AG04449 (cell line): ENCODE data around the gene PHF5A.

ENCODE experiments used
- CTCF ChIA-PET: fragments of 350-600 bp; formaldehyde crosslinking; extraction: SDS; loops from one replicate; lab custom pipeline; 2021; ENCODE audit warnings: antibody characterized with exemption; lab: Yijun Ruan, JAX
- POLR2A ChIA-PET: fragments of 400-600, 350-600 bp; formaldehyde crosslinking; extraction: SDS; loops from one replicate; lab custom pipeline; 2020; ENCODE audit warnings: antibody characterized with exemption, inconsistent platforms; lab: Yijun Ruan, JAX
- DNase-seq: peaks from one replicate; pipeline ENCODE4 v3.0.0-alpha.2; 2010; ENCODE audit warnings: low read depth, low spot score
- H3K4me3 ChIP-seq: 2 replicates; pipeline ENCODE4 v1.5.1; 2011; ENCODE audit warnings: low read depth, mild to moderate bottlenecking, control low read depth, low read length
- TF ChIP-seq, protein P1 (sequence below): IDR thresholded peaks from one replicate; pipeline ENCODE4 v1.5.1; 2011; ENCODE audit warnings: mild to moderate bottlenecking, moderate library complexity, low read length, control low read depth, inconsistent platforms; ENCODE audit not compliant: insufficient read depth; ENCODE audit errors: missing control alignments

PHF5A gene, protein sequence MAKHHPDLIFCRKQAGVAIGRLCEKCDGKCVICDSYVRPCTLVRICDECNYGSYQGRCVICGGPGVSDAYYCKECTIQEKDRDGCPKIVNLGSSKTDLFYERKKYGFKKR

DNA sequence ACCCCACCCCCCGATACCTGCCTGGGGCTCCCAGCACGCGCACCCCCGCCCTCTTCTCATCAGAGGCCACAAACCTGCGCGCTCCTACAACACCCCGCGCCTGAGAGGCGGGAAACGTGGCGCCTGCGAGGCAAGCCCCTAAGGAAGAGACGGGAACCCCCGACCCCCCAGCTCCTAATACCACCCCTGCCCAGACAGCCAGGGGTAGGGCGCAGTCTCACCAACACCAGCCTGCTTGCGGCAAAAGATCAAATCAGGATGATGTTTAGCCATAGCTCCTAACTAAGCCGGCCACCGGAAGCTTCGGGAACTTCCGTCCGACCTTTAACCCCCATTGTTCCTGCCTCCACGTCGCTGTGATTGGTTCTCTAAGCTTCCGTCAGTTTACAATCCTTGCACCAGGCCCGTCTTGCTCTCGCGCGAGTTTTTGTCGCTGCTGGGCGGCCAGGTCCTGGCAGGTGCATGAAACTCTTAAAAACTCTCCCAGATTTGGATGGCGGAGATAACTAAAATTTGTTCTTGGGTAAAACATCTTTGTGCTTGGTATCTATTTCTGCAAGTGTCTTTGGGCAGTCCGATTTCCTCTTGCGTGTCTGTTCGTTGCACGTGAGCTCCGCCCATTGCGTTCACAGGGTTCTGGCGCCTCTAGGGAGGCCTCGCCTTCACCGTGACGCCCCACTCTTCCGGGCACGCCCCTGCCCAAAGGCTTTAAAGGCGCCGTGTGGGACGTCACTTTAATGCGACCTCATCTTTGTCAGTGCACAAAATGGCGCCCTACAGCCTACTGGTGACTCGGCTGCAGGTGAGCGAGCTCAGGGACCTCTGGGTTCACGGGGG is at the start of gene PHF5A, which contains the start of gene ACO2:
PHF5A (minus strand) TSS at position 312 of the 837 bp plus-strand sequence; CDS start at position 273, 39 bp downstream.
ACO2 (plus strand) TSS at position 737 of the 837 bp plus-strand sequence; CDS start at position 767, 30 bp downstream.
- peak within 1 kb of the TSS; percentile 95 for H3K4me3 ChIP-seq
- POLR2A ChIA-PET, result interaction anchor here (0.5 to 3.5 kb wide), 11 partner anchors 9 to 228 kb away, joined by 3 to 50 read pairs (median 3); partner anchors contain the start of genes TEF and TOB2
- TF ChIP-seq, protein P1, sequence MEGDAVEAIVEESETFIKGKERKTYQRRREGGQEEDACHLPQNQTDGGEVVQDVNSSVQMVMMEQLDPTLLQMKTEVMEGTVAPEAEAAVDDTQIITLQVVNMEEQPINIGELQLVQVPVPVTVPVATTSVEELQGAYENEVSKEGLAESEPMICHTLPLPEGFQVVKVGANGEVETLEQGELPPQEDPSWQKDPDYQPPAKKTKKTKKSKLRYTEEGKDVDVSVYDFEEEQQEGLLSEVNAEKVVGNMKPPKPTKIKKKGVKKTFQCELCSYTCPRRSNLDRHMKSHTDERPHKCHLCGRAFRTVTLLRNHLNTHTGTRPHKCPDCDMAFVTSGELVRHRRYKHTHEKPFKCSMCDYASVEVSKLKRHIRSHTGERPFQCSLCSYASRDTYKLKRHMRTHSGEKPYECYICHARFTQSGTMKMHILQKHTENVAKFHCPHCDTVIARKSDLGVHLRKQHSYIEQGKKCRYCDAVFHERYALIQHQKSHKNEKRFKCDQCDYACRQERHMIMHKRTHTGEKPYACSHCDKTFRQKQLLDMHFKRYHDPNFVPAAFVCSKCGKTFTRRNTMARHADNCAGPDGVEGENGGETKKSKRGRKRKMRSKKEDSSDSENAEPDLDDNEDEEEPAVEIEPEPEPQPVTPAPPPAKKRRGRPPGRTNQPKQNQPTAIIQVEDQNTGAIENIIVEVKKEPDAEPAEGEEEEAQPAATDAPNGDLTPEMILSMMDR, result no peak
- DNase-seq, result peak; percentile 89
- CTCF ChIA-PET, result interaction anchor here (0.9 to 1.8 kb wide), 4 partner anchors 10 to 64 kb away, joined by 3 to 16 read pairs (median 4); no protein-coding TSS in a partner anchor

DNA sequence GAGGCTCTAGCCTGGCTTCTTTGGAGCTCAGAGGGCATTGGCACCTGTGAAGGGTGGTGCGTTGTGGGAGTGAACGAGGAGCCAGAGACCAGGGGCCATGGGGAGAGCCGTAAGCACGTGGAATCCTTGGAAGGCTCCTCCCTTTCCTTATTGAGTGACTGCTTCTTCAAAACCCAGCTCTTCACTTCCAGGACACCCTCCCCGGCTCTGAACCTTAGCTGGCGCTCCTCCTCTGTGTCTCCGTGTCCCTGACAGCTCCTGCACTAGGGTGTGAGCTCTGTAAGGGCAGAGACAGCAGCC is 49.5 kb upstream of the PHF5A start:
- TF ChIP-seq, protein P1, result no peak
- DNase-seq, result no peak
- ChIA-PET POLR2A (interaction anchor here (0.7 to 0.8 kb wide), 2 partner anchors 71 kb away, joined by 3 to 6 read pairs; partner anchors contain the start of gene TOB2), CTCF (interaction anchor here (0.6 to 7.1 kb wide), 54 partner anchors 9 to 595 kb away, joined by 3 to 74 read pairs (median 6); partner anchors contain the start of genes ACO2, PHF5A, PMM1 and RANGAP1)
- no peak overlapping the region for H3K4me3 ChIP-seq

DNA sequence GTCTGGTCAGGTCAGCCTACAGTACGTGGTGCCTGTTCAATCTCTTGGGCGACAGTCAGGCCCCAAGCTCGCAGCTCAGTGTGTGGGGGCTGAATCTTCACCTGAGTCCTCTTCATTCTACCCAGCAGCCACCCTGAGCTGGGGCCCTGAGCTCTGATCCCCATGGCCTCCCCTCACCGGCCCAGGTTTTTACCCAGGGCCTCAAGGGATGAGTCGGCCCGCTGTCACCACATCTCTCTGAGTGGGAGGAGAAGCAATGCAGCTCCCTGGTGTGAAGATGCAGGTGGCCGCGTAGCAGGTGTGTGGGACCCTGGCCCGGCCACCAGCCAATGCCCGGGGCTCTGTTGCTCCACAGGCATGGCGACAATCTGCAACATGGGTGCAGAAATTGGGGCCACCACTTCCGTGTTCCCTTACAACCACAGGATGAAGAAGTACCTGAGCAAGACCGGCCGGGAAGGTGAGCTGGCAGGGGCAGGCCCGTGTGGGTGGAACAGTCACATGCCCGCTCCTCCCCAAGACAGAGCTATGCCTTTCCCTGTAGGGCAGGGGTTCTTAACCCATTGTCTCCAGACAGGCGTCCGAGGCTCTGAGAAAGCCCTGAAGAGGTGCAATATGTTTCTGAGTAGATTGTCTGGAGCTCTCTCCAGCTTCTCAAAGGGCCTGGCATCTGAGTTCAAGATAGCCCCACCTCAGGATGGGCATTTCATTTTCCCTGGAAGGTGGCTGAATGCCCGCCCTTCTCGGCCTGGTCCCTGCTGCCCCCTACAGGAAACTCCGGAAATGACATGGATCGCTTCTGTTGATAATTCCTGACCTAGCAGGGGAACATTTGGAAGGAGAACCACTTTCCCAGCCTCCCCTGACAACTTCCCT is 48.9 kb upstream of the PHF5A start:
- H3K4me3 ChIP-seq, result no peak overlapping the region
- DNase-seq, result no peak
- TF ChIP-seq, protein P1, result peak; percentile 89
- CTCF ChIA-PET, result interaction anchor here (0.6 to 7.1 kb wide), 57 partner anchors 8 to 595 kb away, joined by 3 to 74 read pairs (median 6); partner anchors contain the start of genes ACO2, PHF5A, PMM1 and RANGAP1
- POLR2A ChIA-PET, result interaction anchor here (0.5 to 1.1 kb wide), 4 partner anchors 35 to 79 kb away, joined by 3 to 6 read pairs (median 3); partner anchors contain the start of gene TOB2

DNA sequence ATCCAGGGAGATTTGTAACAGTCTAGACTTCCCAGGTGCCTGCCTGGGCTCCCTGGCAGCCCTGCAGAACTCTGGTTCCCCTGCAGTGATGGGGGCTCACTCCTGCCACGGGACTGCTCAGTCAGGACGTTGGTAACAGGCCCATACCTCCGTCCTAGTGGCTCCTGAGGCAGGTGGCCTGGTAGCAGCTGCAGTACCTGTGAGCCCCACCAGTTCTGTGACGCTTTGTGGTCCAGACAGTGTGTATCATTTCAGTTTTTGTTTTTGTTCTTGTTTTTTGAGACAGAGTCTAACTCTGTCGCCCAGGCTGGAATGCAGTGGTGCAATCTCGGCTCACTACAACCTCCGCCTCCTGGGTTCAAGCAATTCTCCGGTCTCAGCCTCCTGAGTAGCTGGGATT is 48.0 kb upstream of the PHF5A start:
- no peak overlapping the region for H3K4me3 ChIP-seq
- CTCF ChIA-PET, result interaction anchor here (1.2 to 7.1 kb wide), 21 partner anchors 7 to 594 kb away, joined by 3 to 74 read pairs (median 15); partner anchors contain the start of genes TEF and TOB2
- POLR2A ChIA-PET, result interaction anchor here (1.0 kb wide), 1 partner anchor 34 kb away, joined by 3 read pairs; no protein-coding TSS in a partner anchor
- TF ChIP-seq, protein P1, result no peak
- no peak for DNase-seq

DNA sequence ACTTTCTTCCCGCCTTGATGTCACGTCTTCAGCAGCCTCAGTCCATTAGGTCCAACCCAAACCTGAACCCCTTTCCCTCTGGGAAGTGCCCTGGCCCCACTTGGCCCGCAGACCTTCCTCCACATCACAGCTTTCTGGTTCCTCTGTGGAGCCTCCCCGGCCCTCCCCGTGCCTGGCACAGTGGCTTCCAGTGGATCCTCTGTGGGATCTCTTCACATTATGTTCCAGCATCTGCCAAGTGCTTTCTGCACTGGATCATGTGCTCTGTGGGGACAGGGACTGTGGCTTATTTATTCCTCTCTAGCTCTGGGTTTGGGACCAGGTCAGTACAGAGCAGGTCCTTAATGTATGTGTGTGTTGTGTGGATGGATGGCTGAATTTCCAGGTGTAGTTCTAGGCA is 44.9 kb upstream of the PHF5A start:
- CTCF ChIA-PET, result interaction anchor here (1.0 to 7.1 kb wide), 9 partner anchors 10 to 67 kb away, joined by 3 to 74 read pairs (median 6); partner anchors contain the start of genes PHF5A, POLR3H and TOB2
- no peak overlapping the region for H3K4me3 ChIP-seq

More for the DNA sequence above, 44.9 kb upstream of the PHF5A start:
- DNase-seq, result no peak
- POLR2A ChIA-PET, result interaction anchor here (0.6 to 1.2 kb wide), 2 partner anchors 66 to 67 kb away, joined by 3 read pairs; partner anchors contain the start of gene TOB2
- TF ChIP-seq, protein P1, result no peak
